ENCODE results near the gene FAM3B. TPM values are rescaled to one million over a fixed set of nuclear protein-coding genes. Genes with fewer than 3 reads are reported as not detected.

Gene FAM3B
- total and polyA plus RNA-seq, 2 of the 4 experiments (the other 2 are of a cell fraction), result not detected

DNA sequence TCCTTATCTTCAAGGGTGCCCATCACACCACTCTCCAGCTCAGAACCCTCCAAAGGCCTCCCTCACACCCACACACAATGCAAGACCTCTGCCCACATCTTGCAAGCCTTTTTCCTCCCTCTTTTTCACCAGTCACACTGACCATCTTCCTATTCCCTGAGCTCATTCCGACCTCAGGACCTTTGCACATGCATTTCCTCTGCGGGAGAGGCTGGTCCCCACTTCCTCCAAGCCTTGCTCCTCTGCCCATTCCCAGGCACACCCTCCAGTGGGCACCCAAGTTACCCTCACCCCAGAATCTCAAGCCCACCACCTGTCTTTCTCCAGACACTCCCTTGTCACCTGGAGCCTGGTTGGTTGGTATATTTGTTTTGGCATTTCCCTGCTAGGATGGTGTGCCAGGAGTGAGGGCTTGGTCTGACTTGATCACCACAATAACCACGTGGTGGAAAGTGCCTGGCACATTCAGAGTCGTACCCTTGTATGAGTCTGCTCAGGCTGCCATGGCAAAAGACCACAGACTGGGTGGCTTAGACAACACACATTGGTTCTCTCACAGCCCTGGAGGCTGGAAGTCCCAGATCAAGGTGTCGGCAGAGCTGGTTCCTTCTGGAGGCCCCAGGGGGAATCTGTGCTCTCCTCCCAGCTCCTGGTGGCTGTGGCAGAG, 58.4 kb downstream of the FAM3B start:
- no peak overlapping the region for H2AFZ ChIP-seq (replicated peaks; ENCODE audit: low read length, poor library complexity)
- no TSS peak for BruUV-seq (replicated peaks)
- no peak overlapping the region for H3K14ac ChIP-seq (replicated peaks; ENCODE audit: low read depth, low read length)
- H3K27me3 ChIP-seq (ENCODE audit: control insufficient read depth, insufficient read depth, low read length), result no peaks in the 10 kb centered on the region; the same call in 1 of the 2 replicates
- no peak overlapping the region for H2AK5ac ChIP-seq (ENCODE audit: low read depth, low read length)
- H3K23ac ChIP-seq (ENCODE audit: low read depth, low read length), result no peak overlapping the region
- H3K4me1 ChIP-seq (ENCODE audit: control insufficient read depth, insufficient read depth, low read length), result no peaks in the 10 kb centered on the region
- WGBS, 2 experiments (ENCODE audit: extremely low coverage in 2 of 2, insufficient read length in 1 of 2), result 24% methylated on average over 3 of the region's 5 CpGs; no CpG with 5 or more reads in 1 of the 2 experiments
- no peak overlapping the region for H4K8ac ChIP-seq (ENCODE audit: low read depth in 2 of 2, low read length in 2 of 2)
- H3K4ac ChIP-seq (ENCODE audit: low read depth, low read length), result no peak overlapping the region
- no peak overlapping the region for H4K91ac ChIP-seq (ENCODE audit: insufficient read depth, low read depth, low read length)
- no peak overlapping the region for H3K27ac ChIP-seq (ENCODE audit: insufficient read depth, low read length)
- ChIA-PET CTCF (no interaction called here), POLR2A (ENCODE audit: unreplicated experiment) (no interaction called here)
- ATAC-seq (ENCODE audit: low read depth) (no peak), DNase-seq (no peak)
- no peak overlapping the region for H3K18ac ChIP-seq (ENCODE audit: low read depth, low read length)
- no peak overlapping the region for H3K56ac ChIP-seq (ENCODE audit: extremely low read depth, insufficient read depth, low read length)
- no peak overlapping the region for H3K9ac ChIP-seq (ENCODE audit: low read depth, low read length)
- no peak overlapping the region for H3K4me2 ChIP-seq (ENCODE audit: low read depth, low read length)
- no peak overlapping the region for H4K5ac ChIP-seq (ENCODE audit: low read depth, low read length)
- no peaks in the 10 kb centered on the region for H4K20me1 ChIP-seq (ENCODE audit: insufficient read depth, low read length)
- H3K36me3 ChIP-seq (ENCODE audit: control insufficient read depth, insufficient read depth, low read length), result no peaks in the 10 kb centered on the region
- no peak overlapping the region for H2BK5ac ChIP-seq (ENCODE audit: low read depth, low read length, poor library complexity, severe bottlenecking)
- H3K79me1 ChIP-seq (ENCODE audit: low read depth in 1 of 2, low read length in 2 of 2), result no peaks in the 10 kb centered on the region
- no peak overlapping the region for H2BK20ac ChIP-seq (ENCODE audit: low read depth, low read length)
- no peak overlapping the region for H2AK9ac ChIP-seq (replicated peaks; ENCODE audit: low read depth, low read length, poor library complexity)
- intact Hi-C loops (cut with micrococcal nuclease) (no loop called here), in situ Hi-C loops (cut with MboI; ENCODE audit: low sequenced_read_pairs) (no loop called here), dilution Hi-C loops (cut with HindIII; ENCODE audit: low sequenced_read_pairs, unreplicated experiment) (no loop called here)
- H3K4me3 ChIP-seq (ENCODE audit: insufficient read depth, low read depth, low read length), result no peak overlapping the region
- no peaks in the 10 kb centered on the region; the same call in 1 of the 2 replicates for H3K9me3 ChIP-seq (ENCODE audit: control insufficient read depth, insufficient read depth, low read length)
- TF ChIP-seq, protein P1, sequence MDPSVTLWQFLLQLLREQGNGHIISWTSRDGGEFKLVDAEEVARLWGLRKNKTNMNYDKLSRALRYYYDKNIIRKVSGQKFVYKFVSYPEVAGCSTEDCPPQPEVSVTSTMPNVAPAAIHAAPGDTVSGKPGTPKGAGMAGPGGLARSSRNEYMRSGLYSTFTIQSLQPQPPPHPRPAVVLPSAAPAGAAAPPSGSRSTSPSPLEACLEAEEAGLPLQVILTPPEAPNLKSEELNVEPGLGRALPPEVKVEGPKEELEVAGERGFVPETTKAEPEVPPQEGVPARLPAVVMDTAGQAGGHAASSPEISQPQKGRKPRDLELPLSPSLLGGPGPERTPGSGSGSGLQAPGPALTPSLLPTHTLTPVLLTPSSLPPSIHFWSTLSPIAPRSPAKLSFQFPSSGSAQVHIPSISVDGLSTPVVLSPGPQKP (IDR thresholded peaks at IDR 0.05; ENCODE audit: borderline replicate concordance, low read depth, low read length), result no peak
- TF ChIP-seq CEBPB (IDR thresholded peaks at IDR 0.05; ENCODE audit: low read depth, low read length), result no peak
- TF ChIP-seq RAD21 (IDR thresholded peaks at IDR 0.05; ENCODE audit: low read length), result no peak
- TF ChIP-seq SMC3 (IDR thresholded peaks at IDR 0.05; ENCODE audit: low read depth, low read length), result no peak
- TF ChIP-seq RCOR1 (IDR thresholded peaks at IDR 0.05; ENCODE audit: insufficient replicate concordance, low read length), result no peak
- TF ChIP-seq NFE2L2 (IDR thresholded peaks at IDR 0.05; ENCODE audit: low read depth, low read length), result no peak
- no peak for TF ChIP-seq CHD1 (IDR thresholded peaks at IDR 0.05; ENCODE audit: low read depth, low read length)
- TF ChIP-seq, protein P2, sequence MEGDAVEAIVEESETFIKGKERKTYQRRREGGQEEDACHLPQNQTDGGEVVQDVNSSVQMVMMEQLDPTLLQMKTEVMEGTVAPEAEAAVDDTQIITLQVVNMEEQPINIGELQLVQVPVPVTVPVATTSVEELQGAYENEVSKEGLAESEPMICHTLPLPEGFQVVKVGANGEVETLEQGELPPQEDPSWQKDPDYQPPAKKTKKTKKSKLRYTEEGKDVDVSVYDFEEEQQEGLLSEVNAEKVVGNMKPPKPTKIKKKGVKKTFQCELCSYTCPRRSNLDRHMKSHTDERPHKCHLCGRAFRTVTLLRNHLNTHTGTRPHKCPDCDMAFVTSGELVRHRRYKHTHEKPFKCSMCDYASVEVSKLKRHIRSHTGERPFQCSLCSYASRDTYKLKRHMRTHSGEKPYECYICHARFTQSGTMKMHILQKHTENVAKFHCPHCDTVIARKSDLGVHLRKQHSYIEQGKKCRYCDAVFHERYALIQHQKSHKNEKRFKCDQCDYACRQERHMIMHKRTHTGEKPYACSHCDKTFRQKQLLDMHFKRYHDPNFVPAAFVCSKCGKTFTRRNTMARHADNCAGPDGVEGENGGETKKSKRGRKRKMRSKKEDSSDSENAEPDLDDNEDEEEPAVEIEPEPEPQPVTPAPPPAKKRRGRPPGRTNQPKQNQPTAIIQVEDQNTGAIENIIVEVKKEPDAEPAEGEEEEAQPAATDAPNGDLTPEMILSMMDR (conservative IDR thresholded peaks at IDR 0.05; ENCODE audit: low read depth, low read length), result no peak
- no peak for TF ChIP-seq POLR2A (IDR thresholded peaks at IDR 0.05; ENCODE audit: low read depth, low read length)
- TF ChIP-seq, protein P3, sequence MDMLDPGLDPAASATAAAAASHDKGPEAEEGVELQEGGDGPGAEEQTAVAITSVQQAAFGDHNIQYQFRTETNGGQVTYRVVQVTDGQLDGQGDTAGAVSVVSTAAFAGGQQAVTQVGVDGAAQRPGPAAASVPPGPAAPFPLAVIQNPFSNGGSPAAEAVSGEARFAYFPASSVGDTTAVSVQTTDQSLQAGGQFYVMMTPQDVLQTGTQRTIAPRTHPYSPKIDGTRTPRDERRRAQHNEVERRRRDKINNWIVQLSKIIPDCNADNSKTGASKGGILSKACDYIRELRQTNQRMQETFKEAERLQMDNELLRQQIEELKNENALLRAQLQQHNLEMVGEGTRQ (IDR thresholded peaks at IDR 0.05; ENCODE audit: low read depth, low read length), result no peak
- no peaks in the 10 kb centered on the region for H3K9me1 ChIP-seq (ENCODE audit: insufficient read depth, low read length)
- no peak overlapping the region for H2BK15ac ChIP-seq (ENCODE audit: low read depth, low read length)
- H2BK120ac ChIP-seq (ENCODE audit: low read depth, low read length), result no peak overlapping the region

Measured in IMR-90 (cell line).